GM23338 (cell line): ENCODE results near the gene NUDT12.

Experiments
- EZH2phosphoT487 ChIP-seq: fragments of 200-600 bp; sonication (generic); IDR thresholded peaks from one replicate; pipeline ENCODE4 v1.8.1; 2018; ENCODE audit warnings: antibody characterized with exemption; ENCODE audit not compliant: unreplicated experiment
- POLR2AphosphoS5 ChIP-seq: IDR thresholded peaks from 2 replicates; pipeline ENCODE4 v1.6.1; 2016; ENCODE audit warnings: antibody characterized with exemption, low read depth
- TF ChIP-seq, protein P1 (sequence below), 2 experiments: fragments of 200-600 bp in 1 of 2; sonication (generic) in 1 of 2; conservative IDR thresholded peaks; 2 replicates each; pipeline versions ENCODE4 v1.5.1 to v1.6.1; 2016 to 2017; ENCODE audit warnings: antibody characterized with exemption in 2 of 2, low read depth in 2 of 2, mild to moderate bottlenecking in 2 of 2, moderate library complexity in 1 of 2
- TF ChIP-seq, protein P2 (sequence below): IDR thresholded peaks from one replicate; pipeline ENCODE4 v1.6.1; 2018; ENCODE audit warnings: antibody characterized with exemption; ENCODE audit not compliant: unreplicated experiment

DNA sequence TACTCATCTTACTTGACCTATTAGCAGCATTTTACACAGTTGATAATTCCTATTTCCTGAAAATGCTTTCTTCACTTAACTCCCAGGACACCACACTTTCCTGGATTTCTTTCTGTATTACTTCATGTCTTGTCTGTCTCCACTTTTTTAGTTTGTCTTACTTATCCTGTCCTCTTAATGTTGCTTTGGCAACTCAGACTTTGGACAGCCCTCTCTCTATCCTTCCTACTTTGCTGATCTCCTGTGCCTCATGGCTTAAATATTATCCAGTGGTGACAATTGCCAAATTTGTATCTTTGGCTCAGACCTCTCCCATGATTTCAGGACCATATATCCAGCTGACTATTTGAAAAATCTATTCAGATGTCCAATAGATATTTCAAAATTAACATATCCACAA, 39.8 kb upstream of the NUDT12 start:
- TF ChIP-seq, protein P1, sequence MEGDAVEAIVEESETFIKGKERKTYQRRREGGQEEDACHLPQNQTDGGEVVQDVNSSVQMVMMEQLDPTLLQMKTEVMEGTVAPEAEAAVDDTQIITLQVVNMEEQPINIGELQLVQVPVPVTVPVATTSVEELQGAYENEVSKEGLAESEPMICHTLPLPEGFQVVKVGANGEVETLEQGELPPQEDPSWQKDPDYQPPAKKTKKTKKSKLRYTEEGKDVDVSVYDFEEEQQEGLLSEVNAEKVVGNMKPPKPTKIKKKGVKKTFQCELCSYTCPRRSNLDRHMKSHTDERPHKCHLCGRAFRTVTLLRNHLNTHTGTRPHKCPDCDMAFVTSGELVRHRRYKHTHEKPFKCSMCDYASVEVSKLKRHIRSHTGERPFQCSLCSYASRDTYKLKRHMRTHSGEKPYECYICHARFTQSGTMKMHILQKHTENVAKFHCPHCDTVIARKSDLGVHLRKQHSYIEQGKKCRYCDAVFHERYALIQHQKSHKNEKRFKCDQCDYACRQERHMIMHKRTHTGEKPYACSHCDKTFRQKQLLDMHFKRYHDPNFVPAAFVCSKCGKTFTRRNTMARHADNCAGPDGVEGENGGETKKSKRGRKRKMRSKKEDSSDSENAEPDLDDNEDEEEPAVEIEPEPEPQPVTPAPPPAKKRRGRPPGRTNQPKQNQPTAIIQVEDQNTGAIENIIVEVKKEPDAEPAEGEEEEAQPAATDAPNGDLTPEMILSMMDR (conservative IDR thresholded peaks at IDR 0.05; ENCODE audit: low read depth in 2 of 2), result no peak
- TF ChIP-seq POLR2AphosphoS5, result no peak
- TF ChIP-seq EZH2phosphoT487, result no peak
- TF ChIP-seq, protein P2, sequence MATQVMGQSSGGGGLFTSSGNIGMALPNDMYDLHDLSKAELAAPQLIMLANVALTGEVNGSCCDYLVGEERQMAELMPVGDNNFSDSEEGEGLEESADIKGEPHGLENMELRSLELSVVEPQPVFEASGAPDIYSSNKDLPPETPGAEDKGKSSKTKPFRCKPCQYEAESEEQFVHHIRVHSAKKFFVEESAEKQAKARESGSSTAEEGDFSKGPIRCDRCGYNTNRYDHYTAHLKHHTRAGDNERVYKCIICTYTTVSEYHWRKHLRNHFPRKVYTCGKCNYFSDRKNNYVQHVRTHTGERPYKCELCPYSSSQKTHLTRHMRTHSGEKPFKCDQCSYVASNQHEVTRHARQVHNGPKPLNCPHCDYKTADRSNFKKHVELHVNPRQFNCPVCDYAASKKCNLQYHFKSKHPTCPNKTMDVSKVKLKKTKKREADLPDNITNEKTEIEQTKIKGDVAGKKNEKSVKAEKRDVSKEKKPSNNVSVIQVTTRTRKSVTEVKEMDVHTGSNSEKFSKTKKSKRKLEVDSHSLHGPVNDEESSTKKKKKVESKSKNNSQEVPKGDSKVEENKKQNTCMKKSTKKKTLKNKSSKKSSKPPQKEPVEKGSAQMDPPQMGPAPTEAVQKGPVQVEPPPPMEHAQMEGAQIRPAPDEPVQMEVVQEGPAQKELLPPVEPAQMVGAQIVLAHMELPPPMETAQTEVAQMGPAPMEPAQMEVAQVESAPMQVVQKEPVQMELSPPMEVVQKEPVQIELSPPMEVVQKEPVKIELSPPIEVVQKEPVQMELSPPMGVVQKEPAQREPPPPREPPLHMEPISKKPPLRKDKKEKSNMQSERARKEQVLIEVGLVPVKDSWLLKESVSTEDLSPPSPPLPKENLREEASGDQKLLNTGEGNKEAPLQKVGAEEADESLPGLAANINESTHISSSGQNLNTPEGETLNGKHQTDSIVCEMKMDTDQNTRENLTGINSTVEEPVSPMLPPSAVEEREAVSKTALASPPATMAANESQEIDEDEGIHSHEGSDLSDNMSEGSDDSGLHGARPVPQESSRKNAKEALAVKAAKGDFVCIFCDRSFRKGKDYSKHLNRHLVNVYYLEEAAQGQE, result no peak
